Breast epithelium (tissue), 3 donors: Measurements from ENCODE around the gene PKNOX2.

Experiments
- POLR2A ChIP-seq: fragments of 450-650 bp; IDR thresholded peaks from one replicate; pipeline ENCODE4 v1.6.1; 2016; ENCODE audit warnings: antibody characterized with exemption, mild to moderate bottlenecking, moderate library complexity
- POLR2AphosphoS5 ChIP-seq, 3 donors: sonication (generic); formaldehyde crosslinking; IDR thresholded peaks; one replicate each; pipeline ENCODE4 v1.6.1; 2017; ENCODE audit warnings: antibody characterized with exemption in 3 of 3

GRCh38 chr11:125261588-125261987 is 97.0 kb downstream of the PKNOX2 start:
- no peak for TF ChIP-seq POLR2AphosphoS5 (IDR thresholded peaks at IDR 0.05)
- TF ChIP-seq POLR2A = no peak
